K562 (cell line): ENCODE measurements around the gene CABP2. TPM values are rescaled to one million over a fixed set of nuclear protein-coding genes. Genes with fewer than 3 reads are reported as not detected.

ENCODE experiments used
- ASH1L ChIP-seq: fragments of 450-650 bp; IDR thresholded peaks from 2 replicates; pipeline ENCODE4 v1.6.1; 2018; ENCODE audit warnings: borderline replicate concordance, mild to moderate bottlenecking, low read depth; ENCODE audit not compliant: partially characterized antibody
- DACH1 ChIP-seq: fragments of 450-650 bp; IDR thresholded peaks from 2 replicates; pipeline ENCODE4 v1.6.1; 2018; ENCODE audit not compliant: partially characterized antibody
- FOS ChIP-seq: IDR thresholded peaks from 3 replicates; pipeline ENCODE4 v1.6.1; 2011; ENCODE audit not compliant: insufficient read length; ENCODE audit errors: extremely low read depth
- KAT7 ChIP-seq: sonication (generic); formaldehyde crosslinking; IDR thresholded peaks from 2 replicates; pipeline ENCODE4 v1.8.0; 2022; ENCODE audit warnings: missing genetic modification reagents, mild to moderate bottlenecking, borderline replicate concordance
- L3MBTL2 ChIP-seq: fragments of 450-650 bp; IDR thresholded peaks from 2 replicates; pipeline ENCODE4 v1.6.1; 2016; ENCODE audit warnings: mild to moderate bottlenecking, moderate library complexity
- NFIC ChIP-seq: fragments of 450-650 bp; IDR thresholded peaks from 2 replicates; pipeline ENCODE4 v1.6.1; 2017; ENCODE audit warnings: mild to moderate bottlenecking, inconsistent platforms
- ZBTB40 ChIP-seq, 2 experiments: fragments of 450-650 bp in 1 of 2; sonication (generic) in 1 of 2; formaldehyde crosslinking in 1 of 2; IDR thresholded peaks; 2 replicates each; pipeline versions ENCODE4 v1.7.1 to v1.9.0; 2016 to 2022; ENCODE audit warnings: inconsistent platforms in 1 of 2, mild to moderate bottlenecking in 1 of 2, missing genetic modification reagents in 1 of 2
- polyA plus RNA-seq, 8 experiments: library from polyadenylated mRNA; depleted of rRNA in 4 of 8; stranded (reverse) in 5 of 8; unstranded in 3 of 8; fragments of >200 nt; fragmentation: Nextera tagmentation in 2 of 8; fragmentation: Illumina TruSeq in 1 of 8; extraction: Ambion mirVana in 2 of 8; extraction: Trizol in 1 of 8; gene quantifications; 2 replicates each; pipeline versions ENCODE4 v1.2.1 to v1.2.3, GENCODE V29; 2011 to 2014; ENCODE audit warnings: inconsistent platforms in 1 of 8, missing spikeins in 1 of 8
- total RNA-seq, 7 experiments: library from RNA; depleted of rRNA in 6 of 7; stranded (reverse); fragments of >200 nt in 6 of 7; fragmentation: Illumina TruSeq in 2 of 7; extraction: Trizol in 2 of 7; gene quantifications; 2 replicates each; pipeline versions ENCODE4 v1.2.1 to v1.2.3, GENCODE V29; 2011 to 2021; ENCODE audit warnings: low replicate concordance in 1 of 7
- TF ChIP-seq, protein P1 (sequence below): fragments of 250-450 bp; sonication (Bioruptor Pico); IDR thresholded peaks from 2 replicates; pipeline ENCODE4 v1.4.0; 2020; ENCODE audit warnings: mild to moderate bottlenecking
- TF ChIP-seq, protein P2 (sequence below): fragments of 150-350 bp; IDR thresholded peaks from 2 replicates; pipeline ENCODE4 v1.6.1; 2014; ENCODE audit warnings: low read depth, mild to moderate bottlenecking, low read length, borderline replicate concordance
- TF ChIP-seq, protein P3 (sequence below): fragments of 250-450 bp; sonication (Bioruptor Pico); IDR thresholded peaks from 2 replicates; pipeline ENCODE4 v1.4.0; 2020; ENCODE audit warnings: borderline replicate concordance

The CABP2 gene
- total and polyA plus RNA-seq, 9 of the 15 experiments (the other 6 are each of a cell fraction or from before 2014, with no cell fraction given): not detected

- peak; percentile 70 for TF ChIP-seq L3MBTL2
- TF ChIP-seq, protein P1, sequence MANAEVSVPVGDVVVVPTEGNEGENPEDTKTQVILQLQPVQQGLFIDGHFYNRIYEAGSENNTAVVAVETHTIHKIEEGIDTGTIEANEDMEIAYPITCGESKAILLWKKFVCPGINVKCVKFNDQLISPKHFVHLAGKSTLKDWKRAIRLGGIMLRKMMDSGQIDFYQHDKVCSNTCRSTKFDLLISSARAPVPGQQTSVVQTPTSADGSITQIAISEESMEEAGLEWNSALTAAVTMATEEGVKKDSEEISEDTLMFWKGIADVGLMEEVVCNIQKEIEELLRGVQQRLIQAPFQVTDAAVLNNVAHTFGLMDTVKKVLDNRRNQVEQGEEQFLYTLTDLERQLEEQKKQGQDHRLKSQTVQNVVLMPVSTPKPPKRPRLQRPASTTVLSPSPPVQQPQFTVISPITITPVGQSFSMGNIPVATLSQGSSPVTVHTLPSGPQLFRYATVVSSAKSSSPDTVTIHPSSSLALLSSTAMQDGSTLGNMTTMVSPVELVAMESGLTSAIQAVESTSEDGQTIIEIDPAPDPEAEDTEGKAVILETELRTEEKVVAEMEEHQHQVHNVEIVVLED: no peak
- no peak for TF ChIP-seq KAT7 (CRISPR knock-in tag)
- peak; percentile 78 for TF ChIP-seq ZBTB40 (IDR thresholded peaks at IDR 0.05)
- TF ChIP-seq ZBTB40 (CRISPR knock-in tag; IDR thresholded peaks at IDR 0.05): no peak
- peak; percentile 20 for TF ChIP-seq DACH1
- TF ChIP-seq ASH1L: peak; percentile 99
- peak; percentile 100 for TF ChIP-seq FOS
- TF ChIP-seq, protein P2, sequence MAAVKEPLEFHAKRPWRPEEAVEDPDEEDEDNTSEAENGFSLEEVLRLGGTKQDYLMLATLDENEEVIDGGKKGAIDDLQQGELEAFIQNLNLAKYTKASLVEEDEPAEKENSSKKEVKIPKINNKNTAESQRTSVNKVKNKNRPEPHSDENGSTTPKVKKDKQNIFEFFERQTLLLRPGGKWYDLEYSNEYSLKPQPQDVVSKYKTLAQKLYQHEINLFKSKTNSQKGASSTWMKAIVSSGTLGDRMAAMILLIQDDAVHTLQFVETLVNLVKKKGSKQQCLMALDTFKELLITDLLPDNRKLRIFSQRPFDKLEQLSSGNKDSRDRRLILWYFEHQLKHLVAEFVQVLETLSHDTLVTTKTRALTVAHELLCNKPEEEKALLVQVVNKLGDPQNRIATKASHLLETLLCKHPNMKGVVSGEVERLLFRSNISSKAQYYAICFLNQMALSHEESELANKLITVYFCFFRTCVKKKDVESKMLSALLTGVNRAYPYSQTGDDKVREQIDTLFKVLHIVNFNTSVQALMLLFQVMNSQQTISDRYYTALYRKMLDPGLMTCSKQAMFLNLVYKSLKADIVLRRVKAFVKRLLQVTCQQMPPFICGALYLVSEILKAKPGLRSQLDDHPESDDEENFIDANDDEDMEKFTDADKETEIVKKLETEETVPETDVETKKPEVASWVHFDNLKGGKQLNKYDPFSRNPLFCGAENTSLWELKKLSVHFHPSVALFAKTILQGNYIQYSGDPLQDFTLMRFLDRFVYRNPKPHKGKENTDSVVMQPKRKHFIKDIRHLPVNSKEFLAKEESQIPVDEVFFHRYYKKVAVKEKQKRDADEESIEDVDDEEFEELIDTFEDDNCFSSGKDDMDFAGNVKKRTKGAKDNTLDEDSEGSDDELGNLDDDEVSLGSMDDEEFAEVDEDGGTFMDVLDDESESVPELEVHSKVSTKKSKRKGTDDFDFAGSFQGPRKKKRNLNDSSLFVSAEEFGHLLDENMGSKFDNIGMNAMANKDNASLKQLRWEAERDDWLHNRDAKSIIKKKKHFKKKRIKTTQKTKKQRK: peak; percentile 90
- TF ChIP-seq NFIC: peak; percentile 48
- TF ChIP-seq, protein P3, sequence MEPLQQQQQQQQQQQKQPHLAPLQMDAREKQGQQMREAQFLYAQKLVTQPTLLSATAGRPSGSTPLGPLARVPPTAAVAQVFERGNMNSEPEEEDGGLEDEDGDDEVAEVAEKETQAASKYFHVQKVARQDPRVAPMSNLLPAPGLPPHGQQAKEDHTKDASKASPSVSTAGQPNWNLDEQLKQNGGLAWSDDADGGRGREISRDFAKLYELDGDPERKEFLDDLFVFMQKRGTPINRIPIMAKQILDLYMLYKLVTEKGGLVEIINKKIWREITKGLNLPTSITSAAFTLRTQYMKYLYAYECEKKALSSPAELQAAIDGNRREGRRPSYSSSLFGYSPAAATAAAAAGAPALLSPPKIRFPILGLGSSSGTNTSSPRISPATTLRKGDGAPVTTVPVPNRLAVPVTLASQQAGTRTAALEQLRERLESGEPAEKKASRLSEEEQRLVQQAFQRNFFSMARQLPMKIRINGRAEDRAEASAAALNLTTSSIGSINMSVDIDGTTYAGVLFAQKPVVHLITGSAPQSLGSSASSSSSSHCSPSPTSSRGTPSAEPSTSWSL: no peak
These were observed 15.3 kb downstream of the CABP2 start, which contains the start of gene CDK2AP2 (continued) for GRCh38 chr11:67507864-67508485.
